ENCODE results near the gene CHD9. TPM values are rescaled to one million over a fixed set of nuclear protein-coding genes. Genes with fewer than 3 reads are reported as not detected.

Gene CHD9
- total and polyA plus RNA-seq, 9 of the 15 experiments (the other 6 are each of a cell fraction or from before 2014, with no cell fraction given) = 29.0 to 69.3 (median 40.6) TPM

- TF ChIP-seq ZBTB40 (IDR thresholded peaks at IDR 0.05) (peak; percentile 59), ZBTB40 (CRISPR knock-in tag; IDR thresholded peaks at IDR 0.05) (no peak), PURB (CRISPR knock-in tag; IDR thresholded peaks at IDR 0.05; ENCODE audit: low read depth) (no peak), HLTF (IDR thresholded peaks at IDR 0.05) (no peak), ZFP1 (CRISPR knock-in tag; IDR thresholded peaks at IDR 0.05) (no peak), ZBTB17 (CRISPR knock-in tag; IDR thresholded peaks at IDR 0.05) (no peak), GTF2A2 (tag; IDR thresholded peaks at IDR 0.05) (no peak), ZNF57 (CRISPR knock-in tag; IDR thresholded peaks at IDR 0.05) (no peak), MCM2 (IDR thresholded peaks at IDR 0.05; ENCODE audit: low read depth) (no peak), GTF2E2 (tag; IDR thresholded peaks at IDR 0.05) (no peak), ZNF134 (CRISPR knock-in tag; conservative IDR thresholded peaks at IDR 0.05) (no peak), RCOR1 (IDR thresholded peaks at IDR 0.05; ENCODE audit: borderline replicate concordance in 1 of 2, low read depth in 2 of 2, low read length in 2 of 2) (no peak), ZKSCAN8 (CRISPR knock-in tag; IDR thresholded peaks at IDR 0.05) (no peak), POLR2AphosphoS2 (IDR thresholded peaks at IDR 0.05; ENCODE audit: low read length) (no peak), ASH1L (IDR thresholded peaks at IDR 0.05; ENCODE audit: borderline replicate concordance, low read depth, partially characterized antibody) (no peak), ZFP36 (IDR thresholded peaks at IDR 0.05; ENCODE audit: low read depth, low read length, partially characterized antibody) (no peak), PKNOX1 (IDR thresholded peaks at IDR 0.05) (no peak), LEF1 (IDR thresholded peaks at IDR 0.05) (no peak), SMAD3 (CRISPR knock-in tag; conservative IDR thresholded peaks at IDR 0.05) (no peak), MBD2 (IDR thresholded peaks at IDR 0.05; ENCODE audit: borderline replicate concordance, low read depth) (no peak), FOXJ2 (tag; IDR thresholded peaks at IDR 0.05) (no peak), CXXC5 (CRISPR knock-in tag; IDR thresholded peaks at IDR 0.05) (no peak), GATA2 (CRISPR knock-in tag; IDR thresholded peaks at IDR 0.05) (no peak)
Observed at GRCh38 chr16:53094013-53094630, 39.3 kb downstream of the CHD9 start (continued).
